ENCODE measurements around the gene FEZ2. TPM values are rescaled to one million over a fixed set of nuclear protein-coding genes. Genes with fewer than 3 reads are reported as not detected.

The FEZ2 gene
- polyA plus RNA-seq, 10 donors: 70.5 to 135 (median 101) TPM

DNA sequence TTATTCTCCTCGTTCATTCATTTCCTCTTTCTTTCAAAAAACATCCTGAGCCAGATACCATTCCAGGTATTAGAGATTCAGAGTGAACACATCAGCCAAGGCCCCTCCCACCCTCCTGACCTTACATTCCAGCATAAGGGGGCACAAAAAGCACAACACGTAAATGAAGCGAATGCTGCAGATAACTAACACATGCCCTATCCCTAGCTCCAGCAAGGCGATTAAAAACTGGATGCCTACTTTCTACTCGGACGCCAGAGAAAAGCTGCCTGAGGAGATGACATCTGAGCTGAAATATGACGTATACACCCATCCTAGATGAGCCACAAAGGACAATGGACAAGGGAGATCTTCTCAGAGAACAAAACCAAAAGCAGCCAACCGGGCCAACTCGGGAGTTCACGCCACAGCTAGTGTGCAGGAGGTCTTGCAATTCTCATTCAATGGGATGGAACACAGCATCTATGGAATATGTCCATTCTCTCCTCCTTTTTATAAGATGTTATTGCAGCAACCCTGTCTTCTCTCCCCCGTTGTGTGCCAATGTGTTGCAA, 33.5 kb downstream of the FEZ2 start:
- DNase-seq: no peak

DNA sequence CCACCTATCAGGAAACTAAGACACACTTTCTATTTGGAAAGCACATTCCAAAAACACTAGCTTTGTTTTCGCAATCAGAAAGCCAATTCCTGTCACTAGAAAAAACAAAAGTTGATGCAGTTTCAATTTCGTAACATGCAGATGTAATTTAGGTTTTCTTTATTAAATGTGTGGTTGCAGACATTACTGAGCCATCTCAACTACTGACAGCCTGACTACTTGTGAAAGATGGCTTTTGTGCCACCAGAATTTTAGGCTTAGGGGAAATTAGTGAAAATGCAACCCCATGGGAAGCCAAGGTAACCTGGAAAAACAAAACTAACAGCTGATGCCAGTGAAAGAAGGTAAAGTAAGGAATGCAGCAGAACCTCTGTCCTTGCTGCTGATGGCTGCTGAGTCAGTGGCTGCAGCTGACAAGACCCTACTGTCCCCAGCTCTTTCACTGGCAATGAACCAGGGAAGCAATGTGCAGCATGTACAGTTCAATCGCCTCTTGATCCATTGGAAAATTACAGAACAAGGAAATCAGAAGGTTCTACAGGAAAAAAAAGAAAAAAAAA, 34.9 kb downstream of the FEZ2 start:
- no peak for DNase-seq

DNA sequence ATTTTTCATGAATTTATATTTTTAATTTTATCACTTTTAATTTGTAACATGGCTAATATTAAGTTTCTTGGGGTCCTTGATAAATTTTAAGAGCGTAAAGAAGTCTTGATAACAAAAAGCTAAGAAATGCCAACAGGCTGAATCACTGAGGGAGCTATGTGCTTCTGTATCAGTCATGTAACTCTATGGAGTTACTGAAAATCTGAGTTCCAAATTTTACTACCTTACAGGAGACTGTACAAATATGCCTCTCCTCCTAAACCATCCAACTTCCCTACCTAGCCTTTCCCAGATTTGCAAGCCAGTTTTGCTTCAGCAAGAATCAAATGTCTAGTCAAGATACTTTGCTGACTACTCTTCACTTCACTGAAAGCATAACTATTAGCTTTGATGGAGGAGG, 35.7 kb downstream of the FEZ2 start:
- peak in 1 of 3 donors; percentile 29 for DNase-seq

DNA sequence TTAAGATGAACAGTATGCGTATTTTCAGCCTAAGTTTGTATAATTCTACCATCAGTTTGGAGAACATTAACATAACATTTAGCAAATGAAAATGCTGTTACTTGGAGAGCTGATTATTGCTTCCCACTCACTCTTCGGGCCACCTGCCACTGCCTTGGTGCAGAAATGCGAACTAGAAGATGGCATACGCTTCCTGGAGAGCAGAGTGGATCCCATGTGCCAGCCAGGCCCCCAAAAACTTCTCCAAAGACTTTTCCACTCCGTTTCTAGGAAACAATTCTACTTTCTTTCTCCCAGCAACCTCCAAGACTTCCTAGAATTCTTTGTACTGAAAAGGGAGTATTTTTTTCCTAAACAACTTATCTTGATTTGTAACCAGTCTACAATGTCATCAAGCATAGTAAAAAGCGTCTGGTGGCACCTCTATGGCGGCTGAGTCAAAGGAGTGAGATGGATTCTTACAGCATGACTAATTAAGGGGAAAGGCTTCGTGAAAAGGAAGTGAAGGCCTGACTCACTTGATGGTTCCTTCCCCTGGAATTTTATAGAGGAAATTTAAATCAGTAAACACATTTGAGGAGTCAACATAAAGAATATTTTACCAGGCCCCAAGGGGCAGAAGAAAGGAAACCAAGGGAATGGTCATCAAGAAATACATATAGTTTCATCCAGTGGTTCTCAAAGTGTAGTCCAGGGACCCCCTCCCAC, 36.6 kb downstream of the FEZ2 start:
- DNase-seq: peak in 2 of 3 donors; percentile 19 to 92

DNA sequence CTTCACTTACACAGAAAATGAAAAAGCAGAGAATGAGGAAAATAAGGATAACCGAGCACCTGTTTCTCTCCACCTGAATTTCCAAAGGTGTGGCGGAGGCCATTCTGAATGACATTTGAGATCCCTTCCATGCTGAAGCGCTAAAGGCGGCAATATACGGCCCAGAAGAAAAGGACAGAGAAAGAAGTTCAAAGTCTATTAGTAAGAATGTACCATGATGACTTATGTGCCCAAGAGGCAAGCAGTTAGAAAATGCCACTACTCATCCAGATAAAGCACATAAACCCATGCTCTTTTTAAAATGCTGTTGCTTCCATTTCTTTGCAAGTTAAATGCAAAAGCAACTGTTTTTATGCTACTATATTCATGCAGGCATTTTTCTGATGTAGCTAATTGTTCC, 37.2 kb downstream of the FEZ2 start:
- no peak for DNase-seq

DNA sequence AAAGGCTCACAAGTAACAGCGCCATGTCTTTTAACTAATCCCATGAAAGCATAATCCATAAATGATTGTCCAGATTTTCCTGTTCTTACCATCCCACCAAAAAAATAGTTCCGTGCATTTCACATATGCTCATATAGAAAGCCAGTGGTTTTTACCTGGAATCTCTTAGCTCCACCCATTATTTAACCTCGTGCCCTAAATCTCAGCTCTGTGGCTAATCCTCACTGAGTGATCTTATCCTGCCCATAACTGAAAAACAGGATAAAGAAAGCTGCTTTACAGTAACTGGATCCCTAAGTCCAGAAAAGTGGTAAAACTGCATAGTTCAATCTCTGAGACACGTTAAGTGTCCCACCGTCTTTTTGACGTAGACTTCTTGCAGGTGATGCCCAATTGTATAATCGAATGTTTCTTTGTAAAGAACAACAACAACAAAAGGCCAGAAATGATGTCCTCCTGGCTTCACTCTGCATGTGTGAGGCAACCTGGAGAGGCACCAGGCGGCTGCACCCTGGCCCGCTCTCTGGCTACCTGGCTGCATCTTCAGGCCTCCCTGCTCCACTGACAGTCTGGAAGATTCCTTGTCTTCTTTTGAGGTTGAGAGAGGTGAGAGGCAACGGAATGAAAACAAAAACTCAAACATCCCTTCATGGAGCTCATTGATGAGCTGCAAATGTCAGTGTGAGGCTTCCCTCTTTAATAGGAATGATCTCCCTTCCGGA, 38.6 kb downstream of the FEZ2 start:
- DNase-seq: no peak

DNA sequence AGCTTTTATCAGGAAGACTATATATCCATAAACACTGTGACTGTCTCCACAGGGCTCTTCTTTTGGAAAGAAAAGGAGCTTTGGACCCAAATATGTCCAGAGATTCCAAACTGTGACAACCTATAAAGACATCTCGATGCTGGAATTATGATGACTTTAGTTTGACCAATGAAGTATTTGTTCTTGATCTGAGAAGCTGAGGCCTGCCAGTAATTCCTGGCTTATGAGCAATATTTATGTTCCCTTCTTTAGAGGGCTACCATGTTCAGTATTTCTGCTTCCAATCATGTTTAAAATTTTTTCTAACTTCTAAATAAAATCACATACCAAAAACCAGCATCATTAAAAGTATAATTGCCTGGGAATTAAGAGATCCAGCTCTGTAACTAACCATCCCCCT, 41.1 kb downstream of the FEZ2 start:
- peak in 1 of 3 donors; percentile 79 for DNase-seq

DNA sequence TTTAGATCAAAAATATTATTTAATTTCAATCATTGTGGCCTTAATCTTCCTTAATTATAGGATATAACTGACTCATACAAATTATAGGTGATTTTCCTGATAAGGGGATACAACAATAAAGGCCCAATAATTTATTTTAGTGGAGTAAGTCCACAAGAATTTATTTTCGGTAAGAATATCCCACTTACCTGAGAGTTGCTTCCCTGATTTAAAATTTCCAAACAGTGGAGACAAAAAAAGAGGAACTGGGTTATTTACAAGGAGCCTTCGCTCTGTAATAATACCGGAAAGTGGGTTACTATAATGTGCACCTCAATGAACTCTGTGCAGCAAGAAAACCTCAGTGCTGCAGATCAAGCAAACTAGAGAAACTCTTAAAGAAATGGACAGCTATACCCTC, 42.2 kb downstream of the FEZ2 start:
- no peak for DNase-seq

DNA sequence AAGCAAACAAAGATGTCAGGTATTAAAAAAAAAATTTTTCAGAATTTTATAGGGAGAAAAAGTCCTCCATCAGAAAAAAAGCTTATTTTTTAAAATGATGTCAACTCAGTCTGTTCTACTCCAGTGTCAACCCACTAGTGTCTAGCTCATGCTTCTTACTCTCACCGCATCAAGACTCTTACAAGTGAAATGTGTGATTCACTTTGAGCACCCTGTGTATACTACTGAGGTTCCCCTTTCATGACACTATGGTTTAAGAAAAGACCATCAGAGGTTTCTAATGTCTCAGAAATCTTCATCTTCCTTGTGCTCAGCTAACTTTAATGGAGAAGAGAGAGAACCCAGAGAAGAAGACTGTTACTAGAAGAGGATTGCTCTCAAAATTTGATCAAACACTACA, 43.4 kb downstream of the FEZ2 start:
- no peak for DNase-seq

DNA sequence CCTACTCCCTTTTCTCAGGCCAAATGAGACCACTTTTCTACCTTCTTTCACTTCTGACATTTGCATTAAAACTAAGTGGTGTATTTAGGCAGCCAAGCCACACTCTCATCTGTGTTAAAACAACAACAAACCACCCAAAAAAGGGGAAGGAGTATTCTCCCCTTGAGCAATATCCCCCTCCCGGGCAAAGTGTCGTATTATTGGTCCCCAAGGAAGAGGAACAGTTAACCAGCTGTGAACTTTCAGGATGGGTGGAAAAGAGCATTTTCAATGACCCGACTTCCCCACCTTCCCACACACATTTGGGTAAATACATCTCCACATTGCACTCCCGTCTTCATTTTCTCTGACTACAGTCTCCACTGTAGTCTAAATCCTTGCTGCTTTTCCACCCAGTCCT, 44.3 kb downstream of the FEZ2 start:
- peak in 1 of 3 donors; percentile 18 for DNase-seq

DNA sequence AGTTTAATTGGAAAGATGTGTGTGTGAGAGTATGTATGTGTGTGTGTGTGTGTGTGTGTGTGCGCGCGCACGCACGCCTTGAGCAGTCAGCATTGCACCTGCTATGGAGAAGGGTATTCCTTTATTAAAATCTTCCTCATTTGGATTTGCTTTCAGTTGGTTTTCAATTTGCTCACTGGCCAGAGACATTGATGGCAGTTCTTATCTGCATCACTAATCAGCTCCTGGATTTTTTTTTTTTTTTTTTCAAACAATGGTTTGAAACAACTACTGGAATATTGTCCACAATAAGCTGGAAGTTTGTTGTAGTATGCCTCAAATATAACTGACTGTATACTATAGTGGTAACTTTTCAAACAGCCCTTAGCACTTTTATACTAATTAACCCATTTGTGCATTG, 48.0 kb downstream of the FEZ2 start:
- no peak for DNase-seq

DNA sequence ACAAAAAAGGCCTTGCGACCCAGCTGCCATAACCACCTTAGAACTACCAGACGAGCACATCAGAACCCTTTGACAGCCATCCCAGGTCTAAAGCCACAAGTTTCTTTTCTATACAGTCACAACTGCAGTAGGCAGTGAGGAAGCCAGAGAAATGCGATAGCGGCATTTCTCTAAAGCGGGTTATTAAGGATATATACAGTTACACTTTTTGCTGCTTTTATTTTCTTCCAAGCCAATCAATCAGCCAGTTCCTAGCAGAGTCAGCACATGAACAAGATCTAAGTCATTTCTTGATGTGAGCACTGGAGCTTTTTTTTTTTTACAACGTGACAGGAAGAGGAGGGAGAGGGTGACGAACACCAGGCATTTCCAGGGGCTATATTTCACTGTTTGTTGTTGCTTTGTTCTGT, 48.8 kb downstream of the FEZ2 start:
- DNase-seq: no peak

DNA sequence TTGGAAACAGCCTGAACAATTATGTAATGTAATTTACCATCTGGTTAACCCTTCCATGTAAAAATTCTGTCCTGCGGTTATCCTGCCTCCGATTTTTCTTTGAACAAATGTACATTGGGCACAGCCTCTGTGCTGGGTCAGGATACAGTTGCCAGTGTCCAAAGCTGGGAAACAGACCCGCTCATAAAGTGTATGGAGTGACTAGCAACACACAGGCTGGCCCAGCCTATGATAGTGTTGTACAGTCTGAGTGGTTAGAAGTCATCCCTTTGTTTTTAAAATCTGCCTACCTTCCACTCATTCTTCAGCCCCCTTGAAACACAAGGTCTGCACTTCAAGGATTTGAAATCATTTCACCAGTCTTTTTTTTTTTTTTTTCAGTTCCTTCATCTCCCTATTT, 50.1 kb downstream of the FEZ2 start:
- no peak for DNase-seq

DNA sequence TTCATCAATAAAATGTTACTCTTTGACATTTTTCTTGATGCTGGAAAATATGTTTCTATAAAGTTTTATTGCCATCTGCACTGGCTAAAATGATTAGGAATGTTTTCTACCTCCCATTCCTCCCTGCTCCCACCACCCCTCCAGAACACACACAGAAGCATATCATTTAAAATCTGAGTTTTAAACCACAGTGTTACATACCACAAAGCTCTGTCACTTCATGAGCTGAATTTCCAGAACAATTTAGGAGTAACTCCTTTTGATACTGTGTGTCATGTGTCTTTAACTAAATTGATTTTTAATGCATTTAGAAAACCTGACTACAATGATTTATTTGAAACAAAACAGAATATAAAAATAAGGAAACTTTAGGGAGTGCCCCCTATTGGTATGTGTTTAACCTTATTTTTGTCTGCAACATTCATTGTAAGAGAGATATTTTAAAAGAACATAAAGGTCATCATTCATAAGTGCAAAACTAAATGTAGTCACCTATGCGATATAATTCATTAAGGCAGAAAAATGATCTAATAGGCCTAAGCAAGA, 52.0 kb downstream of the FEZ2 start:
- DNase-seq: no peak

DNA sequence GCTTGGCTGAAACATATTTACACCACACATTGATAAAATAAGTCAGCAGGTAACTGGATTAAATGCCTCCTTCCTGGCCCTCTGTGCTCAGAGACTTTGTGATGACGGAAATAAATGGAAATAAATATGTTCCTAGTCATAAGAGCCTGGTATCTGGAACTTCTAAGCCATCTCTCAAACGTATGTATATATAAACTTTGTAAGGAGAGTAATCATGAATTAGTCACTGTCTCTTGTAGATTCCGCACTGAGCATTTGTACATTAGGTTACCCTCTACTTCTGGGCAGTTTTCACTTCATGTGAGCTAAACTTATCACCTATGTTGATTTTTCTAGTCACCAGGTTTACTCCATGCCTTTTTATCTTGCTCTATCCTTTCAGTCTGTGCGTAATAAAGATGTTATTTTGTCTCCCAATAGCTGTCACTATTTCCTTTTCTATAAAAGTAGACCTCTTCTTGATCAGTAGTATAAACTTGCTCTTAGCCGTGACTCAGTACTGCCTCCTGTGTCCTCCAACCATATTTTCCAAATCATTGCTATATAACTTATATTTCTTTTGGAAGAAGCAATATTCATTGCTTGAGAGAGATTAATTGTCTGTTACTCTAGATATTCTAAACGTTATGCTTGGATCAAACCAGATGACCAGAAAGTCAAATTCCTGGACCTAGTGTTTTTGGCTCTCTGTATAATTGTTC, 53.2 kb downstream of the FEZ2 start:
- DNase-seq: no peak

DNA sequence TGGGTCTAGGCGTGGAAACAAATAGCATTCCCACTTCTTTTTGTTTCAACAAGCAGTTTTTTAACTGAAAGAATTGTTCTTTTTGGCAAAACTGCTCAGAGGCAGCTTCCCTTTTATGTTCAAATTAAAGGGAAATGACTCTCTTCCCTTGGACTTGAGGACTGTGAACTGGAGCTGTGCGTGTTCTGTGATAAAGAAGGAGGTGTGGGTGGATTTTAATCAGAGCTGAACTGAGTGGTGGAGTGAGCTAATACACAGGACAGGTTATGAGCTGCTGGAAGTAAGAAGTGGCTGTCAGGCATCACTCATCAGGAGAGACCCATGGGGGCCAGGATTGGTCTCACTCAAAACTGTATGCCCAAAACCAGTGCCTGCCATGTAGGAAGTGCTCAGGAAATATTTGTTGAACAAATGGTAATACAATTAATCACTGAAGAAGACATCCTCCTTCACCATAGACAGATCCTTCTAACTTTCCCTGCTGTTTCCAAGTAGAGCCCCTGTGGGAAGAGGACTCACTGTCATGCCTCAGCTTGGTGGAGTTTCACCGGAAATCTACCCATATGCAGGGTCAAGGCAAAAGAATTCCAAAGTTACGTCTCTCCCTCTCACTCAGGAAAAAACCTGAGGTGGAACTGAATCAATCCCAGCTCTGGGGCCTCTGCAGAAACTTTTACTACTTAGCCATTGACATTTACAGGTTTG, 55.9 kb downstream of the FEZ2 start:
- DNase-seq: no peak

DNA sequence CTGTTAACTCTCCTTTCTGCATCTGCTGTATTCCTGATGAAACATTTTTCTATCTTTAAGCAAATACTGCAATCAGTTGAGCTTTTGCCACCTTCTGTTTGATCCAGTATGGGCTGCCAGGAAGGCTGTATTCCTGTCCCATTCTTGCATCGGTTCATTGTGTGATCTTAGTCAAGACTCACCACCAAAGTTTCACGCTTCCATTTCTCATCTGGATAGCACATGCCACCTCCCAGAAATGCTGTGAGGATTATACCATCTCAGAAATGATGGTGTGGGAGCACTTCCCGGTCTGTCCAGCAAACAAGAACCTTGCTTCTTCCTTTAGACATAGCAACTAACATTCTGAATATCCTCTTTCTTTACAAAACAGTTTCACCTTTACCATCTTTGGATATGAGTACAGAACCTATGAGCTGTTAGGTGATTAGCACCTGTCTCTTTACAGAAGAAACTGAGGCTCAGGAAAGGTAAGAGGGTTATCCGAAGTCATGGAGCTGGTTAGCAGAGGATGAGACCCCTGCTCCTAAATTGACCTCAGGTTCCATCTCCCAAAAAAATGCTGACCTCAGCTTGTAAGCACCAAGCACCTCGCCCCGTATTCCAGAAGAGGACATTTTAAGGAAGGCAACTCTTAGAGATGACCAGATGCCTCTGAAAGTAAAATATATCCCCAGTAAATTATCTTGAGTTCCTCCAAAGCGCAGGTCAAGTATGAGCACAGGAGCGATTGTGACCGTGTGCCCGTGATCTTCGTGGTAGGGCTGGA, 56.8 kb downstream of the FEZ2 start:
- DNase-seq: no peak

DNA sequence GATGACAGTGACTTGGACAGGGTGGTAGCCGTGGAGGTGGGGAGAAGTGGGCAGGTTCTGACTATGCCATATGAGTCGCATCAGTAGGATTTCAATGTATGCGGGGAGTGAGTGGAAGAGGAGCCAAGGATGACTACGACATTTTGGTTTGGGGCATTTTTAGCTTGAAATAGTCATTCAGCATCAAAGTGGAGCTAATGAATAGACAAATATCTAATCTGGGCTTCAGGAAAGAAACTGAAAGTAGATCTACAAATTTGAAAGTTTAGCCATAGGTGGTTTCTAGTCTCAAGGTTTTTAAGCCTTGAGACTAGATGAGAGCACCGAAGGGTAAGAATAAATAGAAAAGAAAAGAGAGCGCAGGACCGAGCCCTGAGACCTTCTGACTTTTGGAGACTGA, 58.3 kb downstream of the FEZ2 start:
- DNase-seq: no peak

DNA sequence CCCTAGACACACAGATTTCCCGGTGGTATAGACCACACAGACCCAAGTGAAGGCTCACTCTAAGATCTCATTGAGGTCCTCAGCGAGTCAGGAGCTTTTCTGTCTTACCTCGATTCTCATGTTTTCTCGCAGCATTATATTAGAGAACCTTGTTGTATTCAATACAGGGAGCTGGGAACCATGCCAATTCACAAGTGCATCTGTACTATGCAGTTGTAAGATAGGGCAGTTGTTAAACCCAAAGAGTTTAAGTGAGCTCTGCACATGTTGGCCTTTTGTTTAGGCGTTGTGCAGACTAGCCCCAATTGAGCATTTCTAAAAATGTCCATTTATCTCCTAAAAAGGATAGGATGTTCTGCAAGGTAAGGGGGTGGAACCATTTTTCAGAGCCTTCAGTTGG, 59.6 kb downstream of the FEZ2 start:
- peak in 2 of 3 donors; percentile 17 to 29 for DNase-seq

DNA sequence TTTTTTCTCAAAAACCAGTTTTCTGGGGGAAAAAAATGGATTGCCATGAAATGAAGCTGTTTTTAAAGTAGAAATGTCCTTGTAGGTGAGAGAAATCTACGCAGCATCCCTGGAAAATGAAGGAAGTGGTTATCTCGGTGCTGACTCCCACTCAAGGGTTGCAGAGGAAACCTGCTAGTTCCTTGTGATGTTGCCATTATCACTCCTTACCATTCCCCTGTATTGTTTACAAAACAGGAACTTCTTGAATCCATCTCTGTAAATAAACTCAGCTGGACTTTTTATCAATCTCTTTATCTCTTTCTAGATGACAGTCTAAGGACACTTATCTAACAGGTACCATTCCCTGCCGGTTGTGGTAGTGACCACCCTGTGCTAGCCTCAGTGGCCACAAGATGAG, 61.2 kb downstream of the FEZ2 start:
- DNase-seq: no peak

DNA sequence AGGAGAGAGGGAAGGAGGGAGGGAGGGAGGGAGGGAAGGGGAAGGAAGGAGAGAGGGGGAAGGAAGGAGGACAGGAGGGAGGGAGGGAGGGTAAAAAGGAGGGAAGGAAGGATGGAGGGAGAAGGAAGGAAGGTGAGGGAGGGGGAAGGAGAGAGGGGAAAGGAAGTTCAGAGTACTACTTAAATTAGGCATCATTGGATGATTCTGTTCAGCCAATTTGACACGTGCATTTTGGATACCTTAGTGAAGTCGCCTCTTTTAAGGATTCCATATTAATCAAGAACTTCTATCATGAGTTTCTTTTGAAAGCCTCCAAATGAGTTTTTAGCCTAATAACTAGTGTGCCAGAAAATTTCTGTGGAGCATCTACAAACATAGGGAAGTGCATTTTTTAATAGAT, 62.9 kb downstream of the FEZ2 start:
- no peak for DNase-seq

Measured in muscle of back (tissue), 11 donors.